Testis (tissue), 3 donors: ENCODE measurements around the gene AHCYL2. TPM values are rescaled to one million over a fixed set of nuclear protein-coding genes. Genes with fewer than 3 reads are reported as not detected.

ENCODE experiments used
- DNase-seq: peaks from one replicate; pipeline ENCODE4 v3.0.0-alpha.2; 2019
- H3K27ac ChIP-seq, 2 donors: fragments of 200-600 bp; sonication (generic); one replicate each; pipeline ENCODE4 v1.5.1; 2019
- H3K27me3 ChIP-seq: fragments of 200-600 bp; sonication (generic); one replicate; pipeline ENCODE4 v1.5.1; 2019
- H3K36me3 ChIP-seq: fragments of 200-600 bp; sonication (generic); one replicate; pipeline ENCODE4 v1.5.1; 2017; ENCODE audit warnings: low read depth; ENCODE audit errors: missing control alignments
- H3K4me1 ChIP-seq: fragments of 200-600 bp; sonication (generic); one replicate; pipeline ENCODE4 v1.5.1; 2019
- H3K4me3 ChIP-seq, 2 donors: fragments of 200-600 bp; sonication (generic); one replicate each; pipeline ENCODE4 v1.5.1; 2017 to 2019
- H3K9me3 ChIP-seq: fragments of 200-600 bp; sonication (generic); one replicate; pipeline ENCODE4 v1.5.1; 2017
- CTCF ChIP-seq, 3 experiments: fragments of 450-650 bp in 2 of 3; fragments of 200-600 bp in 1 of 3; sonication (generic) in 1 of 3; IDR thresholded peaks; one replicate each; pipeline ENCODE4 v1.5.1; 2016 to 2019; ENCODE audit warnings: antibody characterized with exemption in 3 of 3, mild to moderate bottlenecking in 2 of 3, moderate library complexity in 1 of 3
- POLR2A ChIP-seq: fragments of 450-650 bp; IDR thresholded peaks from one replicate; pipeline ENCODE4 v1.6.1; 2017; ENCODE audit warnings: antibody characterized with exemption, mild to moderate bottlenecking, moderate library complexity
- WGBS, 2 donors: methylation state at CpG; one replicate each; pipeline ENCODE4 v1.1.5; 2018; 5-methylcytosine and 5-hydroxymethylcytosine counted together
- intact Hi-C: fragments of 100-400 bp; cut with DNase I; formaldehyde crosslinking; loops from one replicate; pipeline ENCODE4 v1.15.1; 2023; ENCODE audit warnings: low total_unique reads
- polyA plus RNA-seq: library from polyadenylated mRNA; stranded (reverse); fragments of 350-450 nt; fragmentation: Illumina TruSeq; extraction: RNeasy Lipid Tissue Mini Kit (QIAGEN cat#74804); gene quantifications from one replicate; pipeline ENCODE4 v1.2.3, GENCODE V29; 2014; ENCODE audit warnings: low read depth, low replicate concordance; ENCODE audit not compliant: insufficient read depth
- total RNA-seq, 2 donors: library from RNA; depleted of rRNA; stranded (reverse); fragments of >200 nt; gene quantifications; one replicate each; pipeline ENCODE4 v1.2.3, GENCODE V29; 2016

AHCYL2 gene
- total and polyA plus RNA-seq, 3 donors from 2014 or later, result 26.4 to 61.3 (median 46.1) TPM

- Histone ChIP-seq H3K27me3 (no peaks in the 10 kb centered on the region), H3K4me1 (peaks cover 20% of the 10 kb centered on the region), H3K9me3 (no peaks in the 10 kb centered on the region), H3K27ac (no peak overlapping the region), H3K4me3 (no peak overlapping the region), H3K36me3 (no peaks in the 10 kb centered on the region)
- intact Hi-C loops, result loop anchor here (10.0 kb wide), 1 partner anchor 66 kb away; no protein-coding TSS in a partner anchor
- WGBS, 2 donors, result 61 to 72% methylated on average over 2 of the region's 2 CpGs
- peak; percentile 10 for DNase-seq
- TF ChIP-seq POLR2A (no peak), CTCF (IDR thresholded peaks at IDR 0.05) (no peak)
Measured at GRCh38 chr7:129228633-129229032, 3.8 kb downstream of the AHCYL2 start.

GRCh38 chr7:129231666-129232065, 6.8 kb downstream of the AHCYL2 start:
- 71 to 78% methylated on average over 5 of the region's 5 CpGs for WGBS, 2 donors
- H3K36me3 ChIP-seq, result no peaks in the 10 kb centered on the region
- H3K9me3 ChIP-seq, result no peaks in the 10 kb centered on the region
- H3K27me3 ChIP-seq, result no peaks in the 10 kb centered on the region
- TF ChIP-seq POLR2A (no peak), CTCF (IDR thresholded peaks at IDR 0.05) (no peak)
- H3K27ac ChIP-seq, result no peak overlapping the region
- peaks cover 5% of the 10 kb centered on the region for H3K4me1 ChIP-seq
- intact Hi-C loops, result no loop called here
- DNase-seq, result no peak
- H3K4me3 ChIP-seq, result no peak overlapping the region

- H3K27me3 ChIP-seq, result no peaks in the 10 kb centered on the region
- no peak overlapping the region for H3K27ac ChIP-seq
- TF ChIP-seq POLR2A (no peak), CTCF (IDR thresholded peaks at IDR 0.05) (no peak)
- intact Hi-C loops, result no loop called here
- H3K4me1 ChIP-seq, result peaks cover 3% of the 10 kb centered on the region
- no peaks in the 10 kb centered on the region for H3K9me3 ChIP-seq
- H3K4me3 ChIP-seq, result no peak overlapping the region
- 93% methylated on average over 8 of the region's 8 CpGs for WGBS, 2 donors
- no peak for DNase-seq
- H3K36me3 ChIP-seq, result no peaks in the 10 kb centered on the region
Measured at GRCh38 chr7:129238546-129238945, 13.7 kb downstream of the AHCYL2 start.

- H3K27ac ChIP-seq, result no peak overlapping the region
- no peaks in the 10 kb centered on the region for H3K9me3 ChIP-seq
- peaks cover 3% of the 10 kb centered on the region for H3K4me1 ChIP-seq
- H3K27me3 ChIP-seq, result no peaks in the 10 kb centered on the region
- no peaks in the 10 kb centered on the region for H3K36me3 ChIP-seq
- 81 to 86% methylated on average over 10 of the region's 10 CpGs for WGBS, 2 donors
- H3K4me3 ChIP-seq, result no peak overlapping the region
- DNase-seq, result no peak
- intact Hi-C loops, result no loop called here
- TF ChIP-seq CTCF (IDR thresholded peaks at IDR 0.05) (no peak), POLR2A (no peak)
Measured at GRCh38 chr7:129240119-129240820, 15.4 kb downstream of the AHCYL2 start.

- no peak overlapping the region for H3K4me3 ChIP-seq
- intact Hi-C loops, result no loop called here
- H3K36me3 ChIP-seq, result no peaks in the 10 kb centered on the region
- H3K27ac ChIP-seq, result no peak overlapping the region
- peaks cover 3% of the 10 kb centered on the region for H3K4me1 ChIP-seq
- no peak for TF ChIP-seq CTCF (IDR thresholded peaks at IDR 0.05)
- no peak for TF ChIP-seq POLR2A
- no peak for DNase-seq
- H3K9me3 ChIP-seq, result no peaks in the 10 kb centered on the region
- H3K27me3 ChIP-seq, result no peaks in the 10 kb centered on the region
- WGBS, 2 donors, result 92 to 94% methylated on average over 1 of the region's 1 CpG
Measured at GRCh38 chr7:129244220-129244619, 19.4 kb downstream of the AHCYL2 start.
